GM18858 (cell line): ENCODE measurements around the gene ATP13A2.

Experiments
- ATAC-seq: cut with Tn5 transposase; IDR thresholded peaks from one replicate; pipeline ENCODE4 v1.9.1; 2021; ENCODE audit not compliant: unreplicated experiment

ATP13A2 gene, protein sequence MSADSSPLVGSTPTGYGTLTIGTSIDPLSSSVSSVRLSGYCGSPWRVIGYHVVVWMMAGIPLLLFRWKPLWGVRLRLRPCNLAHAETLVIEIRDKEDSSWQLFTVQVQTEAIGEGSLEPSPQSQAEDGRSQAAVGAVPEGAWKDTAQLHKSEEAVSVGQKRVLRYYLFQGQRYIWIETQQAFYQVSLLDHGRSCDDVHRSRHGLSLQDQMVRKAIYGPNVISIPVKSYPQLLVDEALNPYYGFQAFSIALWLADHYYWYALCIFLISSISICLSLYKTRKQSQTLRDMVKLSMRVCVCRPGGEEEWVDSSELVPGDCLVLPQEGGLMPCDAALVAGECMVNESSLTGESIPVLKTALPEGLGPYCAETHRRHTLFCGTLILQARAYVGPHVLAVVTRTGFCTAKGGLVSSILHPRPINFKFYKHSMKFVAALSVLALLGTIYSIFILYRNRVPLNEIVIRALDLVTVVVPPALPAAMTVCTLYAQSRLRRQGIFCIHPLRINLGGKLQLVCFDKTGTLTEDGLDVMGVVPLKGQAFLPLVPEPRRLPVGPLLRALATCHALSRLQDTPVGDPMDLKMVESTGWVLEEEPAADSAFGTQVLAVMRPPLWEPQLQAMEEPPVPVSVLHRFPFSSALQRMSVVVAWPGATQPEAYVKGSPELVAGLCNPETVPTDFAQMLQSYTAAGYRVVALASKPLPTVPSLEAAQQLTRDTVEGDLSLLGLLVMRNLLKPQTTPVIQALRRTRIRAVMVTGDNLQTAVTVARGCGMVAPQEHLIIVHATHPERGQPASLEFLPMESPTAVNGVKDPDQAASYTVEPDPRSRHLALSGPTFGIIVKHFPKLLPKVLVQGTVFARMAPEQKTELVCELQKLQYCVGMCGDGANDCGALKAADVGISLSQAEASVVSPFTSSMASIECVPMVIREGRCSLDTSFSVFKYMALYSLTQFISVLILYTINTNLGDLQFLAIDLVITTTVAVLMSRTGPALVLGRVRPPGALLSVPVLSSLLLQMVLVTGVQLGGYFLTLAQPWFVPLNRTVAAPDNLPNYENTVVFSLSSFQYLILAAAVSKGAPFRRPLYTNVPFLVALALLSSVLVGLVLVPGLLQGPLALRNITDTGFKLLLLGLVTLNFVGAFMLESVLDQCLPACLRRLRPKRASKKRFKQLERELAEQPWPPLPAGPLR

DNA sequence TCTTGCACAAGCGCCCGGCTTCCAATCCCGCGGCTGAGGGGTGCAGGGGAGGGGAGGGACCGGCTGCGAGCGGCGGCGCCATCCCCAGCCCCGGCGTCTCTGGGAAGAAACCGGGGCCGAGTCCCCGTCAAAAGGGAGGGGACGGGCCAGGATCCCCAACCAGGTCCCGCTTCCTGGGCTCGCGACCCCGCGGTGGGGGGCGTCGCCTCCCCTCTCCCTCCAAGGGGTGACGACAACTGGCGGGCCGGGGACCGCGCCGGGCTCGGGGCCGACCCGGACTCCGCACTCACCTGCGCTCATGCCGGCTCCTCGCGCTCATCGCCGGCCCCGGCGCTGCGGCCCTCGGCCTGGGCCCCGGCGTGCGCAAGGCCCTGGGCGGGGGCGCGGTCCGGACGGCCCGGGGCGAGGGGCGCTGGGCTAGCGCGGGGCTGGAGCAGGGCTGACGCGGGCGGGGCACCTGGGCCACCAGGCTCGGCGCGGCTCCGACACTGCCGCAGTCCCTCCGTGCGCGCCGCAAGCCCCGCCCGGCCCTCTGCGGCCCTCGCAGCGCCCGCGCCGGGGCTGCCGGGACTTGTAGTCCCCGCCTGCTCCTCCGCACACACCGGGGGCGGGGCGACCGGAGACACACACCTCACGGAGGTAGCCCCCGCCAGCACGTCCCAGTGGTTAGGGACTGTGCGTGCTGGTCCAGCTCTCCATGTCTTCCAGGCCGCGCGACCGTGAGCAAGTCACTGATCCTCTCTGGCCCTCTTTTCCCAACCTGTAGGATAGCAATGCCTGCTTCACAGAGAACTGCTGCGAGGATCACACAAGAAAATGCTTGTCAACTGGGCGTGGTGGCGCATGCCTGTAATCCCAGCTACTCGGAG lies at the start of gene ATP13A2:
Gene ATP13A2 (minus strand): TSS at position 490 of the 869 bp plus-strand sequence. CDS start 190 bp downstream, at position 300.
- ATAC-seq, result peak; percentile 82

- no peak for ATAC-seq
These were observed 49.8 kb upstream of the ATP13A2 start for GRCh38 chr1:17061486-17061885.

GRCh38 chr1:17060306-17060749 lies 48.6 kb upstream of the ATP13A2 start:
- no peak for ATAC-seq

DNA sequence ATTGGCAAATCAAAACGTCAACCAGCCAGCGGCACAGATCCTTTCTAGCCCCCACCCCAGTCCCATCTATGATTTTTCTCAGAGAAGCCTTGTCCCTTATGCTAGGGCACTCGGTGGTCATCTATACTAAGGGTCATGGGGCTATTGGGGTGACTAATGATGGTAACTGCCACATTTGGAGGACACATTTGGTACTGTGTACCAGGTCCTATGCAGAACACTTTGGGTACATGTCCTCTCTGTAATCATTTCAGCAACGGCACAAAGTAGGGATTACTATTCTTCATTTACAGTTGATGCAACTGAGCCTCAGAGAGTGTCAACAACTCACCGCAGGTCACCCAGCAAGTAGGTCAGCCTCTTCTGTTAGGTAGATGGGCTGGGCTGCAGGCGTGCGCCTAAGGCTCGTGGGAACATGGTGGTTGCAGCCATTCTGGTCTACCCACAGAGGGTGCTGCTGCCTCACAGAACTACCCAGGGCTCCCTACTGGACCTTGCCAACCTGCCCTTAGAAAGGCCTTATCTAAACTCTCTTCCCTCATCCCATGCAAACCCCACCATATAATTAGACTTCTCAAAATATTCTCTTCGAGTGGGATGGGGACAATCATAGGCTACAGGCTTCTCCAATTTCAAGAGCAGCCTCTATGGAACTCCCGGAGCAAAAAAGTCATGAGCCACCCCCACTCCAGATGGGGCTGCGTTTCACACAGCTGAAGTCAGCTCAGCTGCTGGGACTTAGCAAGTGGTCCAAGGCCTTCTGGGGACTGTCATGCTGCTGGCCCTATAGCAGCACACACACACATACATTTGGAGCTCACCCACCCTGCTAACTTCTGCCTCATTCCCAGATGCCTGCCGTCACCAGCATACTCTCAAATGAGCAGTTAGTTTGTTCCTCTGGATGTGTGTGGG lies 47.9 kb upstream of the ATP13A2 start:
- ATAC-seq, result no peak

- no peak for ATAC-seq
These were observed 44.8 kb upstream of the ATP13A2 start for GRCh38 chr1:17056551-17056950.

DNA sequence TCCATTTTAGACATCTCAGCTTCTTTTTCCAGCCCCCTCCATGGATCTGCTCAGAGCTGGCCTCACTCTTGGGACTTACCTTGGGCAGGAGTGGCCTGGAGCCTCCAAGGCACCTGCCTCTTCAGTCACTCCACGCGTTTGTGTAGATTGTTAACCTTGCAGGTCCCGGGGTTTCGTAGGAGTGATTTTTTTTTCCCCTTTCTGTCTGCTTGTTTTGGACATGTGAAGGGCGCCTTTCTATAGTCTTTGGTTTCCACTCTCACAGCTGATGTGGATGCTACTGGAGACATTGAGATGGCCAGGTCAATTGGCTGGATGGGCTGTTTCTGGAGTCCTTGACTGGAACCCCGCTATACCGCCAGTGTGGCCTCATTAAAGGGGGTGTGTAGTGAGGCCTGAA lies 44.1 kb upstream of the ATP13A2 start:
- ATAC-seq, result no peak

- peak; percentile 92 for ATAC-seq
These were observed 42.1 kb upstream of the ATP13A2 start, which contains the start of gene SDHB for GRCh38 chr1:17053685-17054410. TSS of gene SDHB (minus strand) at chr1:17054032. CDS start at chr1:17054019, 13 bp downstream.

DNA sequence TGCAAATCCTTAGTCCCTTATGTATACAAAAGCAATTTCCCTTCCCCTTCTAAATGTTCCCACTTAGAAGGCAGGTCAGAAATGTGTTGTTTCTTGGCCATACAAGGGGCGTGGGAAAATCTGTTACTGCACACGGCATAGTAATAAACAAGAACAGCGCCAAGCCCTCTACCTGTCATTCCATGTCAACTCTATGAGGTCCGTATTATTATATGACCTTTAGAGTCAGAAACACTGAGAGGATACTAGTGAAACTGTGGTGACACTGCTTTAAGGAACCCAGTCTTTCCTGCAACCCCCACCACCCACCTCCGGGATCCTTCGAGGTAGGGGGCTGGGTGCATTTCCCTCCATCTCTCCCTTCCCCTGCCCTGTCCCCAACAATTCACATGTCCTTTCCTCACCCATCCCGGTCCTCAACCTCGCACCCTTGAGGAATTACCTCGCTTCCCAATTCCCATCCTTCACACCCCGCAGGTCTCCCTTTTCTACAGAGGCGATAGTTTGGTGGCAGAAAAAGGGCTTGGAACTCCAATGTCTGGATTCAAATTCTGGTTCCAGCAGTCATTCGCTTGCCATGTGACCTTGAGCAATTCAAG lies 41.5 kb upstream of the ATP13A2 start:
- no peak for ATAC-seq

GRCh38 chr1:17052641-17053040 lies 40.9 kb upstream of the ATP13A2 start:
- ATAC-seq, result no peak

DNA sequence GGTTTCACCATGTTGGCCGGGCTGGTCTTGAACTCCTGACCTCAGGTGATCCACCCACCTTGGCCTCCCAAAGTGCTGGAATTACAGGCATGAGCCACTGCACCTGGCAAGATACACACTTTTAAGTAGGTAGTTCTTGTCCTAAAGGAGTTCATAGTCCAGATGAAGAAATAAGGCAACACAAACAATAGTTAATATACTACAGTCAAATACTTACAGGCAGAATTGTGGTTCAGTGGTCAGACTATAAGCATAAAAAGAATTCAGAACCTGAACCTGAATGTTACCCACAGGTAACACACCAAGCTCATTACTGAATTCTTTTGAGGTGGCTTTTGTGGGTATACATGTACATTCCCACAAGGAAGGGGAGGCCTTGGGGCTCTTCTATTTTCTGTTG lies 40.3 kb upstream of the ATP13A2 start:
- no peak for ATAC-seq

- ATAC-seq, result no peak
These were observed 36.2 kb upstream of the ATP13A2 start for GRCh38 chr1:17047924-17048323.

DNA sequence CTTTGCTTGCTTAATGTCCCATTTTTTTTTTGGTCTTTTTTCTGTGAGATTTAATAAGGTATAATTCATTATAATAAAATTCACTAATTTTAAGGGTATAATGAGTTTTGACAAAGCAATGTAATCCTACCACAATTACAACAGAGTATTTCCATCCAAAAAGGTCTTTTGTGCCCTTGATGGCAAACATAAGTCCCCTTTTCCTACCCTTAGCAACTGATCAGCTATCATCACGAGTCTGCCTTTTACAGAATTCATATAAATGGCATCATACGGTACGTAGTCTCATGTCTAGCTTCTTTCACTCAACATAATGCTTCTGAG lies 34.6 kb upstream of the ATP13A2 start:
- ATAC-seq, result no peak

- ATAC-seq, result no peak
These were observed 34.1 kb upstream of the ATP13A2 start for GRCh38 chr1:17045634-17046333.

GRCh38 chr1:17045150-17045549 lies 33.4 kb upstream of the ATP13A2 start:
- ATAC-seq, result no peak

GRCh38 chr1:17043676-17044075 lies 31.9 kb upstream of the ATP13A2 start:
- ATAC-seq, result no peak

DNA sequence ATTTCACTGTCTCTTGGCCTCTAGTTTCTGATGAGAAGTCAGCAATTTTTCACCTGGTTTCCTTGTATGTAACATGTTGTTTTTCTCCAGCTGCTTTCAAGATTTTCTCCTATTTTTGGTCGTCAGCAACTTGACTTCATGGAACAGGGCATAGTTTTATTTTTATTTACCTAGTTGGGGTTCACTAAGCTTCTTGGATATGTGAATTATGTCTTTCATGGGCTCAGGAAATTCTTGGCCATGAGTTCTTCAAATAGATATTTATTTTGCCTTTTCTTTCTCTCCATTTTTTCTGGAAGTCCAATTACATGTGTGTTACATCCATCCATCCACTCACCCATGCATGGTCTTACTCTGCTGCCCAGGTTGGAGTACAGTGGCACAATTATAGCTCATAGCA lies 28.4 kb upstream of the ATP13A2 start:
- no peak for ATAC-seq

GRCh38 chr1:17039522-17039921 lies 27.8 kb upstream of the ATP13A2 start:
- no peak for ATAC-seq

- ATAC-seq, result no peak
These were observed 21.8 kb upstream of the ATP13A2 start for GRCh38 chr1:17033481-17033880.
